Mucosa of gallbladder (tissue), 1 donor: ENCODE results near the gene ANKRD13B. TPM values are rescaled to one million over a fixed set of nuclear protein-coding genes. Genes with fewer than 3 reads are reported as not detected.
"Not testable (repeated sequence)": the region's sequence is repeated elsewhere in the genome, so short reads cannot be mapped to it uniquely, and the experiment has no call there.

Experiments
- DNase-seq: peaks from one replicate; pipeline ENCODE4 v3.0.0-alpha.2; 2020; ENCODE audit warnings: low spot score
- total RNA-seq: library from RNA; stranded (reverse); gene quantifications from one replicate; pipeline ENCODE4 v1.2.1, GENCODE V29; 2021
- donor health status: DM: no; HTN: no; CAD: no.

Gene ANKRD13B
- total RNA-seq, 1 donor from 2014 or later, result 13.4 TPM

- DNase-seq, result no peak
These were observed 49.3 kb downstream of the ANKRD13B start for GRCh38 chr17:29642171-29642611.

- no peak for DNase-seq
These were observed 50.9 kb downstream of the ANKRD13B start for GRCh38 chr17:29643817-29644160.

- peak; percentile 59 for DNase-seq
These were observed 52.7 kb downstream of the ANKRD13B start for GRCh38 chr17:29645515-29646051.

- DNase-seq, result no peak
These were observed 55.1 kb downstream of the ANKRD13B start for GRCh38 chr17:29648005-29648404.

GRCh38 chr17:29649359-29649758 lies 56.4 kb downstream of the ANKRD13B start:
- DNase-seq, result no peak

GRCh38 chr17:29650396-29650795 lies 57.5 kb downstream of the ANKRD13B start:
- DNase-seq, result no peak

GRCh38 chr17:29651913-29652312 lies 59.0 kb downstream of the ANKRD13B start:
- not testable (repeated sequence) for DNase-seq

- DNase-seq, result no peak
These were observed 60.0 kb downstream of the ANKRD13B start for GRCh38 chr17:29652976-29653375.

- DNase-seq, result no peak
These were observed 61.2 kb downstream of the ANKRD13B start for GRCh38 chr17:29653995-29654714.

GRCh38 chr17:29655323-29655722 lies 62.4 kb downstream of the ANKRD13B start:
- no peak for DNase-seq

GRCh38 chr17:29659155-29659554 lies 66.2 kb downstream of the ANKRD13B start:
- no peak for DNase-seq

- DNase-seq, result no peak
These were observed 68.3 kb downstream of the ANKRD13B start for GRCh38 chr17:29661213-29661612.

GRCh38 chr17:29663155-29663554 lies 70.2 kb downstream of the ANKRD13B start:
- DNase-seq, result no peak

Other genes with a start within 250 kb of the ANKRD13B start
- gene TAOK1, start 202.8 kb upstream of the ANKRD13B start, total RNA-seq, result 62.5 TPM
- gene ABHD15, start 26.1 kb upstream of the ANKRD13B start, total RNA-seq, result 23.7 TPM
- gene TP53I13, start 24.4 kb upstream of the ANKRD13B start, total RNA-seq, result 109 TPM
- gene GIT1, start 3.5 kb upstream of the ANKRD13B start, total RNA-seq, result 56.1 TPM
- gene CORO6, start 29.8 kb downstream of the ANKRD13B start, total RNA-seq, result 12.9 TPM